Astrocyte (in vitro differentiated cells and primary cell): ENCODE data around the gene OXER1. TPM values are rescaled to one million over a fixed set of nuclear protein-coding genes. Genes with fewer than 3 reads are reported as not detected.

Source experiments
- DNase-seq: peaks from one replicate; pipeline ENCODE4 v3.0.0-alpha.2; 2010; ENCODE audit warnings: low read depth
- FAIRE-seq: peaks from 2 replicates; lab custom pipeline; 2011; peaks lifted over from hg19 to GRCh38; lab: Jason Lieb, UNC
- H2AFZ ChIP-seq: 2 replicates; pipeline ENCODE4 v1.6.0; 2012; ENCODE audit warnings: low read depth, low read length, inconsistent platforms
- H3K27ac ChIP-seq: 2 replicates; pipeline ENCODE4 v1.5.1; 2011; ENCODE audit warnings: low read depth, low read length, inconsistent platforms
- H3K27me3 ChIP-seq: 2 replicates; pipeline ENCODE4 v1.6.0; 2011; ENCODE audit warnings: low read length, inconsistent platforms; ENCODE audit not compliant: insufficient read depth
- H3K36me3 ChIP-seq: 2 replicates; pipeline ENCODE4 v1.5.1; 2011; ENCODE audit warnings: low read length, inconsistent platforms; ENCODE audit not compliant: insufficient read depth
- H3K4me1 ChIP-seq: 2 replicates; pipeline ENCODE4 v1.5.1; 2011; ENCODE audit warnings: low read length, inconsistent platforms; ENCODE audit not compliant: insufficient read depth
- H3K4me2 ChIP-seq: 2 replicates; pipeline ENCODE4 v1.6.0; 2012; ENCODE audit warnings: low read length, inconsistent platforms
- H3K4me3 ChIP-seq: 2 replicates; pipeline ENCODE4 v1.5.1; 2011; ENCODE audit warnings: low read depth, mild to moderate bottlenecking, low read length, inconsistent platforms; ENCODE audit not compliant: insufficient read depth
- H3K79me2 ChIP-seq: 2 replicates; pipeline ENCODE4 v1.6.0; 2012; ENCODE audit warnings: mild to moderate bottlenecking, low read length, inconsistent platforms; ENCODE audit not compliant: insufficient read depth
- H3K9ac ChIP-seq: 2 replicates; pipeline ENCODE4 v1.6.0; 2012; ENCODE audit warnings: mild to moderate bottlenecking, low read length, inconsistent platforms
- H3K9me3 ChIP-seq: 2 replicates; pipeline ENCODE4 v1.5.1; 2012; ENCODE audit warnings: low read depth, mild to moderate bottlenecking, low read length, inconsistent platforms; ENCODE audit not compliant: insufficient read depth
- H4K20me1 ChIP-seq: 2 replicates; pipeline ENCODE4 v1.6.0; 2012; ENCODE audit warnings: low read length, inconsistent platforms; ENCODE audit not compliant: insufficient read depth
- H3K27ac Mint-ChIP-seq: one replicate; pipeline ENCODE4 v1.8.0; 2021; ENCODE audit warnings: mild to moderate bottlenecking, mixed read lengths; ENCODE audit not compliant: unreplicated experiment
- H3K27me3 Mint-ChIP-seq: one replicate; pipeline ENCODE4 v1.8.0; 2021; ENCODE audit warnings: low read depth, mixed read lengths; ENCODE audit not compliant: unreplicated experiment
- H3K36me3 Mint-ChIP-seq: one replicate; pipeline ENCODE4 v1.8.0; 2021; ENCODE audit warnings: low read depth, mixed read lengths; ENCODE audit not compliant: unreplicated experiment
- H3K4me1 Mint-ChIP-seq: one replicate; pipeline ENCODE4 v1.8.0; 2021; ENCODE audit warnings: low read depth, mixed read lengths; ENCODE audit not compliant: unreplicated experiment
- H3K4me3 Mint-ChIP-seq: one replicate; pipeline ENCODE4 v1.8.0; 2021; ENCODE audit warnings: mild to moderate bottlenecking, moderate library complexity, mixed read lengths; ENCODE audit not compliant: unreplicated experiment
- H3K9me3 Mint-ChIP-seq: one replicate; pipeline ENCODE4 v1.8.0; 2021; ENCODE audit warnings: mild to moderate bottlenecking, mixed read lengths; ENCODE audit not compliant: unreplicated experiment
- CTCF ChIP-seq: IDR thresholded peaks from 2 replicates; pipeline ENCODE4 v1.5.1; 2011; ENCODE audit warnings: low read depth, mild to moderate bottlenecking, inconsistent platforms, low read length, moderate library complexity; ENCODE audit not compliant: insufficient read depth
- EZH2 ChIP-seq: IDR thresholded peaks from 2 replicates; pipeline ENCODE4 v1.6.1; 2012; ENCODE audit warnings: mild to moderate bottlenecking, low read length, inconsistent platforms; ENCODE audit not compliant: insufficient read depth
- total RNA-seq: library from RNA; stranded (reverse); gene quantifications from 2 replicates; pipeline ENCODE4 v1.2.1, GENCODE V29; 2021

OXER1 gene
- total RNA-seq, 1 donor from 2014 or later: 0.39 TPM

GRCh38 chr2:42788478-42788793 is 24.5 kb upstream of the OXER1 start:
- Histone ChIP-seq H3K27ac (no peak overlapping the region), H3K36me3 (no peaks in the 10 kb centered on the region), H3K9me3 (no peaks in the 10 kb centered on the region), H4K20me1 (no peaks in the 10 kb centered on the region), H3K4me1 (peaks cover 4% of the 10 kb centered on the region), H3K4me2 (no peak overlapping the region), H3K4me3 (no peak overlapping the region), H3K79me2 (no peaks in the 10 kb centered on the region), H2AFZ (no peak overlapping the region), H3K27me3 (peaks cover 5% of the 10 kb centered on the region), H3K9ac (no peak overlapping the region)
- Mint-ChIP-seq H3K27ac (no peak overlapping the region), H3K9me3 (peaks cover 8% of the 10 kb centered on the region), H3K4me1 (peaks cover 7% of the 10 kb centered on the region), H3K4me3 (no peak overlapping the region), H3K27me3 (peaks cover 32% of the 10 kb centered on the region), H3K36me3 (peaks cover 7% of the 10 kb centered on the region)
- TF ChIP-seq EZH2 (no peak), CTCF (no peak)
- no peak for FAIRE-seq
- DNase-seq: no peak

DNA sequence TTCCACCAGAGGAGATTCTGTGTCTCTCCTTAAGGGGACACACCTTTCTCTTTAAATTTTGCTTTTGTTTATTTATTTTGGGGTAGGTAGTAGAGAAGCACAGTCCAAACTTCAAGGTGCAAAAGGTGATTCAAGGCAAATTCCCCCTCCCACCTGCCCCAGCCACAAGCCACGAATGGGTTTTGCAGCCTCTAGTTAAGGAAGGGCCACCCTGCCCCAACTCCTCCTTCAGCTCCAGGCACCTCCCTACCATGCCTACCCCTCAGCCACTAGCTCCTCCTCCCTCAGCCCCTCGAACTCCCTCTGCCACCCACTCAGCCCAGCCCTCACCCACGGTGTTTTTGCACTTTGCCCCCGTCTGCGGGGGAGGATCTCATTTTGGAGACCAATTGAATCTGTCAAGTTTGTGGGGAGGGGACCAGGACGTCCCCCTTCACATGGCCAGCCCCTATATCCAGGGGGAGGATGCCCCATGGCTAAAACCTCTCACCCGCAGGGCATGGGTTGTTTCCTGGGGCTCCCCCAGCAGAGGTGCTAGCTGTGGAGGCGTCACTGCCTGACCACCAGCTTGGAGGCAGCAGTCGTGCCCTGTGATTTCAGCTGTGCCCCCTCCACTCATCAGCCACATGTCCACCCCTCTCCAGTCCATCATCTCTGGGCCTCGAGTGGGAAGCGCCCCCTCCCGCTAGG is 24.0 kb upstream of the OXER1 start:
- Mint-ChIP-seq H3K4me3 (no peak overlapping the region), H3K27me3 (peaks cover 31% of the 10 kb centered on the region), H3K9me3 (peaks cover 8% of the 10 kb centered on the region), H3K27ac (no peak overlapping the region), H3K36me3 (peaks cover 7% of the 10 kb centered on the region), H3K4me1 (peaks cover 6% of the 10 kb centered on the region)
- peaks cover 5% of the 10 kb centered on the region for H3K27me3 ChIP-seq
- H3K27ac ChIP-seq: no peak overlapping the region
- DNase-seq: no peak
- no peak overlapping the region for H3K4me2 ChIP-seq
- H3K79me2 ChIP-seq: no peaks in the 10 kb centered on the region
- H3K9ac ChIP-seq: no peak overlapping the region
- no peak for TF ChIP-seq EZH2
- no peak for TF ChIP-seq CTCF
- no peaks in the 10 kb centered on the region for H3K9me3 ChIP-seq
- H3K4me3 ChIP-seq: no peak overlapping the region
- no peak for FAIRE-seq
- H4K20me1 ChIP-seq: no peaks in the 10 kb centered on the region
- no peaks in the 10 kb centered on the region for H3K36me3 ChIP-seq
- peaks cover 4% of the 10 kb centered on the region for H3K4me1 ChIP-seq
- H2AFZ ChIP-seq: no peak overlapping the region

DNA sequence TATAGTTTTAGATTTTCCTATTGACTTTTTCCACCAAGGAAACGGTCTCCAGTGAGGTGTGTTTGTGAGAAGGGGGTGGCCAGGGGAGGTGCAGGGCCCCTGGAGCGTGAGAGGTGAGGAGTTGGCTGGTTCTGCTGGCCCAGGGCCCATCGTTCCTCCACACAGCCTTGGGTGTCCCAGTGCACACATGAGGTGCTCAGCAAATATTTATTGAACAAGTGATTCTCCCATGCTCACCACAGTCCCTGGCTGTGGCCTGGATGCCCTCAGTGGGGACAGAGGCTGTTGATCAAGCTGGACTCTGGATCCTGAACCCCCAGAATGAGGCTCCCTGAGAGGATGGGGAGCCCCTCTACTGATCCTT is 23.5 kb upstream of the OXER1 start:
- Histone ChIP-seq H3K79me2 (no peaks in the 10 kb centered on the region), H4K20me1 (no peaks in the 10 kb centered on the region), H3K27ac (no peak overlapping the region), H3K4me3 (no peak overlapping the region), H3K36me3 (no peaks in the 10 kb centered on the region), H3K9me3 (no peaks in the 10 kb centered on the region), H3K27me3 (peaks cover 3% of the 10 kb centered on the region), H3K4me2 (no peak overlapping the region), H2AFZ (no peak overlapping the region), H3K4me1 (no peaks in the 10 kb centered on the region), H3K9ac (no peak overlapping the region)
- peaks cover 6% of the 10 kb centered on the region for H3K4me1 Mint-ChIP-seq
- H3K27ac Mint-ChIP-seq: no peak overlapping the region
- H3K9me3 Mint-ChIP-seq: peaks cover 8% of the 10 kb centered on the region
- TF ChIP-seq CTCF (no peak), EZH2 (no peak)
- peaks cover 10% of the 10 kb centered on the region for H3K36me3 Mint-ChIP-seq
- no peak overlapping the region for H3K4me3 Mint-ChIP-seq
- DNase-seq (no peak), FAIRE-seq (no peak)
- peaks cover 31% of the 10 kb centered on the region for H3K27me3 Mint-ChIP-seq
